Measurements from ENCODE around the gene E2F1. TPM values are rescaled to one million over a fixed set of nuclear protein-coding genes. Genes with fewer than 3 reads are reported as not detected.
A peak's percentile ranks its signal among the peaks of the same experiment; 100 is the strongest.

Gene E2F1
- total RNA-seq, 2 donors from 2014 or later = 26.9 to 33.7 TPM

DNA sequence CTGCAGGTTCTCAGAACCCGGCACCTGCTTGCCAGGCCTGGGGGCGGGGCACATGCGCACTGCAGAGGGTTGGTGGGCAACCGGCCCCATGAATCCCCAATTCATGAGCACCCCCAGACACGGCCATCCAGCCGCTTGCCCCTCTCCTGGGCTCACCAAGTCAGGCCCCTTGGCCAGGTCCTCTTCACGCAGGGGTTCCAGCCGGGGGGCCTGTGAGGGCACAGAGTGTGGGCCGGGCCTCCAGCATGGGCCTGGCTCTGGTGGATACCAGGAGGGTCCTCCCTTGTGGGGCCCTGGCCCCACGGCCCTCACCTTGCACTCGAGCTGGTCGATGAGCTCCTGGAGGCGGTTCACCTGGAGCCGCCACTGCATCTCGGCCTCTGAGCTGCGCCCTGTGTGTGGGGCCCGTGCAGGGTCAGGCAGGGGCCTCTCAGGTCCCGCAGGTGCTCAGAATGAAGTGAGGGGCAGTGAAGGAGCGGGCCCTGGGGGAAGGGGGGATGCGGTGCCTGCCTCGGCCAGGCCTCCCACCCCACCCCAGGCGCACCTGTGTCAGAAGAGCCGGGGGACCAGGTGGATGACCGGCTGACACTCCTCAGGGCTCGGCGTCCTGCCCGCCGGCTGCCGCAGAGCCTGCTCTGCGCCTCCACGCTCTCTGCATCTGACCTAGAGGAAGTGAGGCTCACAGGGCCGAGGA lies 26.7 kb downstream of the E2F1 start:
- H3K4me3 Mint-ChIP-seq = no peak overlapping the region
- peak overlapping the region; percentile 28 for H3K27ac Mint-ChIP-seq
- no peak for DNase-seq

DNA sequence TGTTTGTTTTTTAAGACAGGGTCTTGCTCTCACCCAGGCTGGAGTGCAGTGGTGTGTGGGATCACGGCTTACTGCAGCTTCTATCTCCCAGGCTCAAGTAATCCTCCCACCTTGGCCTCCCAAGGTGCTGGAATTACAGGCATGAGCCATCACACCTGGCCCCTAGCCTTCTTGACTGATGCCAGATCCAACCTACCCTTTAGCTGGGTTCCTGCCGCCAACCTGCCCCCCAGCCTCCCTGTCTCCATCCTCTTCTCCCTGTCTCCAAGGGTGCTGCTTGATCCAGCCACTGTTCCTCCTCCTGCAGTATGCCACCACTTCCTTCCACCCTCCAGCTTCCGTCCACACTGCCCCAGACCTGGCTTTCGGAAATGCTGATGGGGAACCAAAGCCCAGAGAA lies 27.3 kb downstream of the E2F1 start:
- no peaks in the 10 kb centered on the region for H3K27me3 ChIP-seq (ENCODE audit: control insufficient read depth, insufficient read depth, low read length, poor library complexity, severe bottlenecking)
- H3K27ac ChIP-seq (ENCODE audit: low read depth, low read length) = no peak overlapping the region
- H3K36me3 ChIP-seq (ENCODE audit: control insufficient read depth, insufficient read depth, low read length) = peaks cover 6% of the 10 kb centered on the region
- H3K4me1 ChIP-seq (ENCODE audit: control insufficient read depth, insufficient read depth, low read length) = peaks cover 3% of the 10 kb centered on the region
- peaks cover 14% of the 10 kb centered on the region for H3K36me3 Mint-ChIP-seq (ENCODE audit: low read depth)
- no peak for DNase-seq
- no peak overlapping the region for H3K4me3 ChIP-seq (ENCODE audit: low read length)
- H3K4me1 Mint-ChIP-seq = peaks cover 9% of the 10 kb centered on the region
- H3K9me3 ChIP-seq (ENCODE audit: control insufficient read depth, low read length) = no peaks in the 10 kb centered on the region
- peak overlapping the region; percentile 28 for H3K27ac Mint-ChIP-seq
- no peak overlapping the region for H3K4me3 Mint-ChIP-seq
- TF ChIP-seq, protein P1, sequence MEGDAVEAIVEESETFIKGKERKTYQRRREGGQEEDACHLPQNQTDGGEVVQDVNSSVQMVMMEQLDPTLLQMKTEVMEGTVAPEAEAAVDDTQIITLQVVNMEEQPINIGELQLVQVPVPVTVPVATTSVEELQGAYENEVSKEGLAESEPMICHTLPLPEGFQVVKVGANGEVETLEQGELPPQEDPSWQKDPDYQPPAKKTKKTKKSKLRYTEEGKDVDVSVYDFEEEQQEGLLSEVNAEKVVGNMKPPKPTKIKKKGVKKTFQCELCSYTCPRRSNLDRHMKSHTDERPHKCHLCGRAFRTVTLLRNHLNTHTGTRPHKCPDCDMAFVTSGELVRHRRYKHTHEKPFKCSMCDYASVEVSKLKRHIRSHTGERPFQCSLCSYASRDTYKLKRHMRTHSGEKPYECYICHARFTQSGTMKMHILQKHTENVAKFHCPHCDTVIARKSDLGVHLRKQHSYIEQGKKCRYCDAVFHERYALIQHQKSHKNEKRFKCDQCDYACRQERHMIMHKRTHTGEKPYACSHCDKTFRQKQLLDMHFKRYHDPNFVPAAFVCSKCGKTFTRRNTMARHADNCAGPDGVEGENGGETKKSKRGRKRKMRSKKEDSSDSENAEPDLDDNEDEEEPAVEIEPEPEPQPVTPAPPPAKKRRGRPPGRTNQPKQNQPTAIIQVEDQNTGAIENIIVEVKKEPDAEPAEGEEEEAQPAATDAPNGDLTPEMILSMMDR (conservative IDR thresholded peaks at IDR 0.05) = no peak
- WGBS, 2 experiments (ENCODE audit: insufficient coverage in 1 of 2, insufficient read length in 1 of 2) = 93 to 95% methylated on average over 3 to 4 of the region's 4 CpGs
- H3K9me3 Mint-ChIP-seq = no peaks in the 10 kb centered on the region
- no peaks in the 10 kb centered on the region for H3K27me3 Mint-ChIP-seq (ENCODE audit: insufficient read depth)
- no peak overlapping the region for H3K9ac ChIP-seq (ENCODE audit: extremely low read depth, low read length, poor library complexity, severe bottlenecking)

More for the DNA sequence above, 26.7 kb downstream of the E2F1 start:
- Histone ChIP-seq H3K36me3 (ENCODE audit: control insufficient read depth, insufficient read depth, low read length) (peaks cover 6% of the 10 kb centered on the region), H3K27me3 (ENCODE audit: control insufficient read depth, insufficient read depth, low read length, poor library complexity, severe bottlenecking) (no peaks in the 10 kb centered on the region), H3K9me3 (ENCODE audit: control insufficient read depth, low read length) (no peaks in the 10 kb centered on the region), H3K4me3 (ENCODE audit: low read length) (no peak overlapping the region), H3K9ac (ENCODE audit: extremely low read depth, low read length, poor library complexity, severe bottlenecking) (no peak overlapping the region), H3K27ac (ENCODE audit: low read depth, low read length) (no peak overlapping the region), H3K4me1 (ENCODE audit: control insufficient read depth, insufficient read depth, low read length) (peaks cover 3% of the 10 kb centered on the region)
- WGBS, 2 experiments (ENCODE audit: insufficient coverage in 1 of 2, insufficient read length in 1 of 2) = 94 to 95% methylated on average over 24 to 32 of the region's 32 CpGs
- Mint-ChIP-seq H3K9me3 (no peaks in the 10 kb centered on the region), H3K4me1 (peaks cover 8% of the 10 kb centered on the region), H3K27me3 (ENCODE audit: insufficient read depth) (no peaks in the 10 kb centered on the region), H3K36me3 (ENCODE audit: low read depth) (peaks cover 14% of the 10 kb centered on the region)
- TF ChIP-seq, protein P1 (conservative IDR thresholded peaks at IDR 0.05) = no peak

DNA sequence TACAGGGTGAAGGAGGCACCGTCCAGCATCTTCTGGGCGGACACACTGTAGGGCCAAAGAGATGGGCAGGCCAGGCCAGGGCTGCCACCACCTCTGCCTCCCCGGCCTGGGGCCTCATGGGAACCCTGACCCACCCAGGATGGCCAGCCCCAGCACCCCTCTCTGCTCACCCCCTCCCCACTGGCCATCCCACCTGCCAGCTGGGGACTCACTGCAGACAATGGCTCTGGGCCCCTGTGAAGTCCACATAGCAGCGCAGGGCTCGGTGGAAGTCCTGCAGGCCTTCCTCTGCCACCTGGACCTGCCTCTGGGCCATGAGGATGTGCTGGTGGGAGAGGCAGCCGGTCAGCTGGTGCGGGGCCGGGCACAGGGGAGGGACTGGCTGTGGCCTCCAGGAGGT lies 27.7 kb downstream of the E2F1 start:
- Histone ChIP-seq H3K9ac (ENCODE audit: extremely low read depth, low read length, poor library complexity, severe bottlenecking) (no peak overlapping the region), H3K27me3 (ENCODE audit: control insufficient read depth, insufficient read depth, low read length, poor library complexity, severe bottlenecking) (no peaks in the 10 kb centered on the region), H3K4me3 (ENCODE audit: low read length) (no peak overlapping the region), H3K36me3 (ENCODE audit: control insufficient read depth, insufficient read depth, low read length) (peaks cover 6% of the 10 kb centered on the region), H3K27ac (ENCODE audit: low read depth, low read length) (no peak overlapping the region), H3K9me3 (ENCODE audit: control insufficient read depth, low read length) (no peaks in the 10 kb centered on the region), H3K4me1 (ENCODE audit: control insufficient read depth, insufficient read depth, low read length) (peaks cover 3% of the 10 kb centered on the region)
- 90 to 96% methylated on average over 4 to 8 of the region's 8 CpGs for WGBS, 2 experiments (ENCODE audit: insufficient coverage in 1 of 2, insufficient read length in 1 of 2)
- TF ChIP-seq, protein P1 (conservative IDR thresholded peaks at IDR 0.05) = no peak
- no peaks in the 10 kb centered on the region for H3K9me3 Mint-ChIP-seq
- H3K4me1 Mint-ChIP-seq = peaks cover 12% of the 10 kb centered on the region
- H3K36me3 Mint-ChIP-seq (ENCODE audit: low read depth) = peaks cover 14% of the 10 kb centered on the region
- no peak overlapping the region for H3K27ac Mint-ChIP-seq
- no peak overlapping the region for H3K4me3 Mint-ChIP-seq
- H3K27me3 Mint-ChIP-seq (ENCODE audit: insufficient read depth) = no peaks in the 10 kb centered on the region
- DNase-seq = peak; percentile 40
